GM19351 (cell line): ENCODE measurements around the gene MARCHF9.

Experiments used
- ATAC-seq: cut with Tn5 transposase; IDR thresholded peaks from one replicate; pipeline ENCODE4 v1.9.1; 2021; ENCODE audit warnings: mild to moderate bottlenecking, moderate library complexity; ENCODE audit not compliant: unreplicated experiment

MARCHF9 gene

DNA sequence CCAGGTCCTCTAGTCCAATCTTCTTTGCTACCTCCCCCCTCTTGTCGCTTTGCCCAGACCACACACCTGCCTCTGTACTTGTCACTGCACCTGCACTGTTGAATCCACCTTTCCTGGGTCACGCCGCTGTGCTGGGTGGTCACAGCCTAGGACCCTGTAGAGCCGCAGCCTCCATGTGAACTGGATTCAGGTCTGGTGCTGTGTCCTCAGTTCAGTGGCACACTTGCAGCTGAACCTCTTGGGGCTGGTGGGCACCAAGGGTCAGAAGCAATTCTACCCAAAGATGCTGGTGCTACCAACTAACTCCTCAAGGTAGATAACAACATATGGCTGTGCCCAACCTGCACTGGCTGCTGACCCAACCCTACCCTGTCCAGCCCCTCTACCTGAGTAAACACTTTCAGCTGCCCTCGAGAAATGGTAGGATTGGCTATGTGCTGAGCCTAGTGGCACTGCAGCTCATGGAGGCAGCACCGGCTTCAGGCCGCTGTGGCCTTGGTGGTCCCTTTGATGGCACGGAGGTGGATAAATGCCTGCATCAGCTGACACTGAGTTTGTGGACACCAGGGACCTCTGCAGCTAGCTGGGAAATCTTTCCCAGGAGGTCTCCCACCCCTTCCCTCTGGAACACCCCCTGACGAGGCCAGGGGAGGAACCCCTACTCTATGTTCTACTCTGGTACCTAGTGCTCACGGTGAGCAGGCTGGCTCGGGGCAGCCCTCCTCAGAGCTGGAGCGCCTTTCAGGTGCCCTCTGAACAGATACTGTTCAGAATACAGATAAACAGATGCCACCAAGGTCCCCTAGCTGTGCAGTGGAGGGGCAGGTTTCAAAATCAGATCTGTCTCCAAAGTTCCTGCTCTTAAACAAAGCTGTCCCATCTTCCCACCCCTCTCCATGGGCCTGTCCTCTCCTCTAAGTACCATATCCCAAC is 30.6 kb upstream of the MARCHF9 start:
- no peak for ATAC-seq

DNA sequence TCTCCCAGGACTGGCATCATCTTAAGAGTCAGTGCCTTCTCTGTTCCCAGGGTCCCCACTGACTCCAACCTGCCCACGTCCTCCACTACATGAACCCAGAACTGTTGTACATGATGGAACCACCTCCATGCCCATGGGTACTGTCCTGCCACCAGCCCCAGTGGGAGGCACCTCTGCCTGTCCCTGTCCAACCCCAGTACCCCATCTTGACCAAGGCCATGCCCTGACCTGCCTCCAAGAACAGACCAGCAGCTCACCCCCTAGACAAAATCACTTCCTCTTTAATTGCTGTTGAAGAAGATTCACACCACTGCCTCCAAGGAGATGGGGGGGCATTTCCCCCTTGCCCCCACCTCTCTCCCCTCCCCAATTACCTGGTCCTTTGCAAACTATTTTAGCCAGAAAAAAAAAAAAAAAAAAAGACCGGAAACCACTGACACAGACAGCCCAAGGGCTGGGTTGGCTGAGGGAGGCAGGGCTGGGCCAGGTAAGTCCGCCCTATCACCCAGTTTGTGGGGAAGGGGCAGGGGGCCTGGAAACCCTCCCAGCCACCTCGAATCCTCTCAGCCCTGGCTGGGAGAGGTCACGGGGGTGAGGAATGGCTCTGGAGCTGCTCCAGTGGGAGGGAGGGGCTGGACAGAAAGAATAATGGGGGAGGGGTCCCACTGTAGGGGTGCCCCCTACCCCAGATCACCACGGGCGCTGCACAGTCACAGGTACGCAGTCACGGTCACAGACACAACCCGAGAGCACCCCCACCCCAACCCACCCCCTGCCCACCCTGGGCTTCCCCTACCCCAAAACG is 29.8 kb upstream of the MARCHF9 start:
- no peak for ATAC-seq

DNA sequence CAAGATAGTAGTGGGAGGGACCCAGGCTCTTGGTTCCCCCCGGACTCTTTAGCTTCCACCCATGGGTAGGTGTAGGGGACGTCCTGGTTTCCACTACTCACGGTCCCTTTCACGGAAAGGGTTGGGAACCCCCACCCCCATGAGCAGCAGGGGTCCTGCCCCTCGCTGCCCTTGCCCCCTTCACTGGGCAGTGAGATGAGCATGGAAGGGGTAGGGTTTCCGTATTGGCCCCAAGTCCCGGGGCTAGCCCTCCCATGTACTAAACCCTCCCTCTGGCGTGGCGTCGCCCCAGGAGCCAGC is 29.1 kb upstream of the MARCHF9 start:
- ATAC-seq: no peak

DNA sequence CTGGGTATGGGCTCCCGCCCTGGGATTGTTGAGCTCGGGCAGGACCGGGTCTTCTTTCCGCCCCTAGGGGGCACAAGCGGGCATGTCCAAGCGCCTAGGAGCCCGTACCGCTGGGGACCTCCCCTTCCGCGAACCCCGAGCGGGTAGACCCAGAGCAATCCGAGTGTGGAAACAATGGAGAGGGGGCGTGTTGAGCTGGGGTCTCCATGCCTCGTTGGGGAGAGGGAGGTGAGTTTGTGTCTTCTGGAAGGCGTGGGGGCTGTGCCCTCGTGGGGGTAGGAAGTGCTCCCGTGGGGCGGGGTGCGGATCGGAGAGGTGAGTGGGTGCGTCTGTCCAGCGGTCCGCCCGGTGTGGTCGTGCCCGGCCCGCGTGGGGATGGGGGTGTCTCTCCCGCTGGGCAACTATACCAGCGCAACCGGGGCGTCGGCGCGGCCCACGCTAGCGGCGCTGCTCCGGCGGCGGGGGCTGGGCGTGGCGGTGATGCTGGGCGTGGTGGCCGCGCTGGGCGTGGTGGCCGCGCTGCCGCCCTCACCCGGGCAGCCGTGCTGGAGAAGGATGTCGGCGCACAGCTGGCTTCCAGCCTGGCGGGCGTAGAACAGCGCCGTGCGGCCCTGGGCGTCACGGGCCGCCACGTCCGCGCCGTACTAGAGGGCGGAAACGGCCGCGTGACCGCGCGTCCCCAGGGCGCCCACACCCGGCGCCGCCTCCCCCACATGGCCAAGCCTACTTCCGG is 28.6 kb upstream of the MARCHF9 start:
- no peak for ATAC-seq

DNA sequence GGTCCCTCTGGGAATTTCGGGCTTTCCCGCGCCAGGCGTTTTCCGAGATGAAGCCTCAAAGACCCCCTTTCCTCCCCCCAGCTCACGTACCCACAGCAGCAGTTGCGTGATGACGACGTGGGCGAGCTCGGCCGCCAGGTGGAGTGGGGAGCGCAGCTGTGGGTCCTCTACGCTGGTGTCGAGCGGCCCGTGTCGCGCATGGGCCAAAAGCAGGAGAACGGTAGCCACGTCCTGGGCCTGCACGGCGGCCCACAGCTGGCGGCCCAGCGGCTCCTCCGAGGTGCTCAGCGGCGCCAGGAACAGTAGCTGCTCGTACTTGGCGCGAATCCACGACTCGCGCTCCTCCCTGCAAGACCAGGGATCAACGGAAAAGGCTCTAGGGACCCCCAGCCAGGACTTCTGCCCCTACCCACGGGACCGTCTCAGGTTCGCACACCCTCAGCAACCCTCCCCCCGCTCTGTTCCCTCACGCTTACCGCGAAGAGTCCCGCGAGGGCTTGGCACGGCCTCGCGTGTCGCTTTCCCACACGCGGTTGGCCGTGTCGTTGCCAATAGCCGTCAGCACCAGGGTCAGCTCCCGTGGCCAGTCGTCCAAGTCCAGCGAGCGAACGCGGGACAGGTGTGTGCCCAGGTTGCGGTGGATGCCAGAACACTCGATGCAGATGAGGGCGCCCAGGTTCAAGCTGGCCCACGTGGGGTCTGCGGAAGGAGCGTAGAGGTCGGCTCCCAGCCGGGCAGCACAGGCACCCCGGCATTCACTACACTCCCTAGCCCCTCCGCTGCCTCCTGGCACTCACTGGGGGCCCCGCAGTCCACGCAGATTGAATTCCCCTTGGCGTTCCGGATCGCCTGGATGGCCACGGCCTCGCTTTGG is 27.8 kb upstream of the MARCHF9 start:
- ATAC-seq: no peak

DNA sequence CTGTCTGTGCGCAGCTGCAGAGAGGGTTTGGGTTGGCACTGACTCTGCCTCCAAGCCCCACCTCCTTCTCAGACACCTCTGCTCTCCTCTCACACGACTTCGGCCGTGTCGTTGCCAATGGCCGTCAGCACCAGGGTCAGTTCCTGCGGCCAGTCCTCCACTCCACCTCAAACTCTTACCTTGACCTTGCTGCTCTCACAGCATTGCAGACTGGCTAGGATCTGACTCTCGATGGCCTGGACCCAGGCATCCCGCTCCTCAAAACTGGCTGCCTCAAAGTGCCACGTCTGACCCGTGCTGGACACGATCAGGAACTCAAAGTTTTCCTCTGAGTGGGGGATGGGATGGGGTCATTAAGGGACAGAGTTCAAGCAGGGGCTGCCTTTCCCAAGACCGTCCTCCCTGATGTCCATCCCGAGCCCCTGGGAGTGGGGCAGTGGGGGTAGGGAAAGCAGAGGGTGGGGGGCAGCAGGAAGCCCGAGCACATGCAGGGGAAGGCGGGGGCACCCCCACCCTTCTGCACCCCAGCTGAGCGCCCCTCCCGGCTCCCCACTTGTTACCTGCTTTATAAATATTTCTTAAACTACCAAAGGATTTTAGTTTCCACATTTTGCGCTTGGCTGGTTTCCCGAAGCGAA is 27.0 kb upstream of the MARCHF9 start:
- no peak for ATAC-seq

DNA sequence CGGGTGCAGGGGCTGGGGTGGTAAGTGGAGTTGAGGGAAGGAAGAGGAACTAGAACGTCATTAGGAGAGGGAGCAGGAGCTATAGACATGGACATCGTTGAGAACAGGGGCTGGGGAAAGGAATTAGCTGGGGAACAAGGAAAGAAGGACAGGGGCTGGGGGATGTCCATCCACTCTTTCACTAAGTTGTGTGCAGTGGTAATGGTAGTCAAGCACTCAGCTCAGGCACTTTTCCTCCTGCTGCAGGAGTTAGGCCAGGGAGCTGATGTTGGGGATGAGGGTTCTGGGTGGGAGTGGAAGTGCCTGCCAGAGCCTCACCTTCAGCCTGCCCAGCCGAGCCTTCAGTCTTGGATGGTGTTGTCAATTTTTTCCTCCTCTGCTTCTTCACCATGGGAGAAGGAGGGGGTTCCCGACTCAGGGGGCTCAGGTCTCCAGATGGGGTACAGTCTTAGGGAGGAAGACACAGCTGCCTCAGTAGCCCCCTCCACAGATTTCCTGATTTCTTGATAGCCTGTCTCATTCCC is 25.5 kb upstream of the MARCHF9 start:
- no peak for ATAC-seq

DNA sequence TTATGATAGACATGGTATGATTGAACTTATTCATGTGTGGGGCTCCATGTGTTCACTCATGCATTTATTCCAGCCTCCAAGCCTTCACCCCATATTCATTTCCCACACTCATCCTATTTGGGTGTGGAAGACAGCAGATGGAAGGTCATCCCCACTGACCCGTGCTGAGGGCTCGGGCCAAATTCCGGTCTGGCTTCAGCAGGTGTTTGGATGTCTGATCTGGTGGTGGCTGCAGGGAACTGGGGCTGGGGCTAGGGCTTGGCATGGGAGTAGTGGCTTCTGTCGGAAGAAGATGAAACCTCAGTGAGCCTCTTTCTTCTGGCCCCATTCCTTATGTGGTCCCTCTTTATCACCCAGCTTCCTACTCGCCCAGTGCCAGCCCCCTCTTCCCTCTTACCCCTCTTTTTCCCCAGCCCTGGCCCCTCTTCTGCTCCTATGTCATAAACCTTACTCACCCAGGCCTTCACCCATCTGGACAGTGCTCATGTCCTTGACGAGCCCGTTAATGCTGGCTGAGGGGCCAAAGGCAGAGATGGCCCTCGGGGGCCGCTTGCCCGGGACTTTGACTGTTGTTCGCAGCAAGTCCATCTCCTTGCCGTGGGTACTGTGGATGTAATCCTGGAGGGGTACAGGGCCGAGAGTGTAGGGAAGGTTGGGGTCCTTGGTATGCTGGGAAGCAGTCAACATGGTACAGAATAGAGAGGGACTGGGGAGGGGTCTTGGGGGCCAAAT is 24.4 kb upstream of the MARCHF9 start:
- ATAC-seq: no peak

DNA sequence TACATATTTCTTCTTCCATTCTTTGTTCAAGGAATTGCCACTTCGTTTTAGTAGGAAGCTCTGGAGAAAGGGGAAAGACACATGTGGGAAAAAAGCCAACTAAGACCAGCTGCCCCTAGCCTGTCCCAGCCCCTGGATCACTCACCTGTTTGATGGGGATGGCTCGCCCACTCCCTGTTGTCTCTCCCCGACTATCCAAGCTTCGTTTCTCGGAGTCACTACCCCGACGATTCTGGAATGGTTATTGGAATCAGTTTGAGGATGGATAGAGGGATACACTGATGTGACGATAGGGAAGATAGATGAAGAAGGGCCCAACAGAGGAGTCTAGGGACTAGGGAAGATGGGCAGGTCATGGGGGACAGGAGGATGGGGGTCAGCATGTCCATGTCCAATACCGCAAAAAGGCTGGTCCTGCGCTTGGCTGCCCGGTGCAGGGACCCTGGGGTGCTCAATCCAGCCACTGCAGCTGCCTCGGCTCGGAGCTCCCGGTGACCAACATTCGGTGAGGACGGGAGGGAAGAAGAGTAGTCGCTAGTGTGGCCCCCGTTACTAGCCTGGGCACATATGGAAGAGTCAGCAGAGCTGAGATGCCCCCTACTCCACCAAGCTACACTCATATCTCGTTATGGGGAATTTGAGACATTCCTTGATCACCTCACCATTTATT is 23.4 kb upstream of the MARCHF9 start:
- no peak for ATAC-seq

DNA sequence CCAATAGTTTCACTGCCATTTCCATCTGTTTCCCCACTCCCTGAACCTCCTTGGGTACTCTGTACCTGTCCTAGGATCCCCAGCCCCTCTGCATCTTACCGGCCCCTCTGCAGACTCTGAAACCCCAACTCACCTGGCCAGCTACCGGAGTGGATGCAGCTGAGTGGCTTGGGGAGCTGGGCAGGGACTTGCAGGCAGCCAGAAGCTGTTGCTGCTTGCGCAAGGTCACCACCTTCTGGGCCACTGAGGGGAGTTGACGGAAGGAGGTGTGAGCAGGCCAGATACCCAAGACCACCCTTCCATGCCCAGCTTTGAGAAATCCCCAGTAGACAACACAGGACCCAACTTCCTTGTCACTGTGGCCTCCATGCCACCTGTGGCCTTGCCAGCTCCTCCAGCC is 22.6 kb upstream of the MARCHF9 start:
- no peak for ATAC-seq

DNA sequence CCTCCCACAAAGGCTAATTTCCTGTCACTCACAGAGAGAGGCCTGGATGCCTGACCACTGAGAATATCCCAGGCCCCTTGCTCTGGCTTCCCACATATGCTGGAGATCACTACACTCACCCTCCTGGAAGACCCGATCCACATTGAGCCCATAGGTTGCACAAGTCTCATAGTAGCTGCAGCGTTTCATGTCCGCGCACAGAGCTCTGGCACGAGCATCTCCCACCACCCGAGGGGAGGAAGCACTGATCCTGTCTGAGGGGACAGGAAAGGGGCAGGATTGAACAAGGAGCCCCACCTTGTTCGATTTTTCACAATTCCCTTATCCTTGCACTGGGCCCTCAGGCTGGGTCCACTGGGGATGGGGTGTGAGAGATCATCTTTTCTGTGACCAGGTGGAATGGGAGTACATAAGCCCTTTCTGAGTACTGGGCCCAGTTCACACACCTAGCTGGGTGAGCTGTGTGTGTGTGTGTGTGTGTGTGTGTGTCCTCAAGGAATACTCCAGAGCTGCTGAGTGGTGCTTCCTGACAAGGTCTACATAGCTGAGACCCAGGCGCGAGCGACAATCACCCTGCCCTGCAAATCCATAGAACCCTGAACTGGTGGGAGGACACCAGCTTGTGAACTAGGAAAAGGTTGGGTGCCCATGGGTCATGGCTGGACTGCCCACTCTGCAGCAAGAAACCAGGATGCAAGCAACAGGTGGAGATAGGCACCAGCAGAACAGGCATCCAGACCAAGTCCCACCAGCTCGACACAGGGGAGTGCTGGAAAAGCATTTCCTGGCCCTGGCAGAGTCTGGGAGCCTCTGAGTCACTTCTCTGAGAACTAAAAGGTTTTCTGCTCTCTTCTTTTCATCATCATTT is 21.9 kb upstream of the MARCHF9 start:
- ATAC-seq: no peak

DNA sequence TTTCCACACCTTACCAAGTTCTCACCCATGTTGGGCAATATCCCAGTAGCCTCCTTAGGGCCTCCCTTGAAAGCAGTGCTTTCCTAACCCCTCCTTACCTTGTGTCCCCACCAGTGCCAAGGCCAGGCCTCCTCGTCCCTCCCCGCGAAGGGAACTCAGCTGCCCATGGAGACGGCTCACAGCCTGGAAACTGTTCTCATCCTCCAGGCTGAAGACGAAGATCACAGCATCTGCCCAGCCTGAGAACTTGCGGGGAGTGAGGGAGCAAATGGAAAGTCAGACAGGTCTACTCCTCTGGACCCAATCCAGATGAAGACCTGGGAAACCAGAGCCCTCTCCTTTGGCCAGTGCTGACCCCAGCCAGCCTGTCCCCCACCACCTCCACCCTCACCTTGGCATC is 21.0 kb upstream of the MARCHF9 start:
- ATAC-seq: no peak

DNA sequence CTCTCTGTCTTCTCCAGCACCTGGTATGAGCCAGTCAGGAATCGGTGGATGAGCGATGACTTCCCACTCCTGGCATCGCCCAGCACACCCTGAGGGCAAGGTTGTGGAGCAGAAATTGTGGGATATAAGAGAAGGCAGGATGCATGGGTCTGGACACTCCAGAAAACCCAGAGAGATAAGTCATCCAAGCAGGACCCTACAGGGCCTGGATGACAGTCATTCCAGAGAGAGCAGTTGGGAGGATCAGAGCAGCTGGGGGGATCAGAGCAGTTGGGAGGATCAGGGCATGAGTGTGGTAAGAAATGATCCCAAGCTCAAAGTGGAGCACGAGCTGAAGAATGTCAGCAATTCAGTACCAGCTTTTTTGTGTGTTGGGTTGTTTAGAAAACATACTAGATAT is 20.3 kb upstream of the MARCHF9 start:
- no peak for ATAC-seq

DNA sequence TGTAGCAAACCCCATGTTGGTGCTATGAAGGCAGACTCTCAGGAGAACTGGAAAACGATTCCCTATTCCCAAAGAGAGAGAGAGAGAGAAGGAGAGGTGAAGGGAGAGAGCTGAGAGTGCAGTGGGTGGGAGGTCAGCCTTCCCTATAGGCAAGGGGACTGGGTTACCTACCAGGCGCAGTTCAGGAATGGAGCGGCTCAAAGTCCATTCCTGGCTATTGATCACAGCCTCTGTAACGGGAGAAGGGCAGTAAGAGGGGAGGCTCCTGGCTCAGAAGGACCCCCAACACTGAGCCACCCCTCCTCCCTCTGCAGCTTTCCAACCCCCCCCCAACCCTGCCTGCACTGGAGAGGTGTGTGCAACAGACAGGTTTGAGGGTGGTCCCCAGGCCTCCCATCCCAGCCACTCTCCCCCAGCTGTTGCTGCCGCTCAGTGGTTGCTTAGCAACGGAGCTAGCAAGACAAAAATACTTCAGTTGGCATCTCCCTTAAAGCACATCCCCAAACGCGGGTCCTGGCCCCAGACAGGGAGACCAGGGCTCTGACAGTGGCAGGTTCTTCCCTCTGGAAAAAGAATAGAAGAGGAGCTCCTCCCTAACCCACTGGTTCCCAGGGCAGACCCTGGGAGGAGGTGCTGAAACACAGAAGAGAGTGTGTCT is 19.6 kb upstream of the MARCHF9 start:
- no peak for ATAC-seq

DNA sequence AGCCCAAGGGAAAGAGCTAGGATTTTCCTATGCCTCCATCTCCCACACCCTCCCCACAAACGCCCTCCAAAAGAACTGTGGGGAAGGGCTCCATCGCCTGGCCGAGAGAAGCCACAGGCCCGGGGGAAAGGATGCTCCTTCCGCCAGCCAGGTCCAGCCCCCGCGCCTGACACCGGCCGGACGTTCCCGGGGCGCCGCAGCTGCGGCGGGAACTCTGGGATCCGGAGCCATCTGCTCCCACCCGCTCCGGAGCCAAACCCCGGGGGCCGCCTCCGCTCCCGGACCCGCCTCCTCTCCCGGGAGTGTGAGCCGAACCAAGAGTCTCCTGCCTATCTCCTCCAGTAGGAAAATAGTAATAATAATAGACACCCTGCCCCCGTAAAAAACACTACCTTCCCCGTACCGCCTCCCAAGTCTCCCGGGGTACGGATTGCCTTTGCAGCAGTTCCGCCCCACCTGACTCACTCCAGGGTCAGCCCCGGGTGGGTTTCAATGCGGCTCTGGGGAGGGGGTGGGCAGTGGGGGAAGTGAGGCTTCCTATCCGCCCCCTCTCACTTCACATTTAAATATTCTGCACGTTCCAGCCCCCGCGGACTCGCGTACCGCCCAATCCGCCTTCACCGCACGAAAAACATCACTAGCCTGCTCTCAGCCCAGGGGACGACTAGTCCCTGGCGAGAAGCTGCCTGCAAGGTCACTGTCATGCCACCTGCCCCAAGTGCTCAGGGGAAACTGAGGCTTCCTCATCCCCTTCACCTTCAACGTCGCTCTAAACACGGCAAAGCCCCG is 18.8 kb upstream of the MARCHF9 start:
- no peak for ATAC-seq

DNA sequence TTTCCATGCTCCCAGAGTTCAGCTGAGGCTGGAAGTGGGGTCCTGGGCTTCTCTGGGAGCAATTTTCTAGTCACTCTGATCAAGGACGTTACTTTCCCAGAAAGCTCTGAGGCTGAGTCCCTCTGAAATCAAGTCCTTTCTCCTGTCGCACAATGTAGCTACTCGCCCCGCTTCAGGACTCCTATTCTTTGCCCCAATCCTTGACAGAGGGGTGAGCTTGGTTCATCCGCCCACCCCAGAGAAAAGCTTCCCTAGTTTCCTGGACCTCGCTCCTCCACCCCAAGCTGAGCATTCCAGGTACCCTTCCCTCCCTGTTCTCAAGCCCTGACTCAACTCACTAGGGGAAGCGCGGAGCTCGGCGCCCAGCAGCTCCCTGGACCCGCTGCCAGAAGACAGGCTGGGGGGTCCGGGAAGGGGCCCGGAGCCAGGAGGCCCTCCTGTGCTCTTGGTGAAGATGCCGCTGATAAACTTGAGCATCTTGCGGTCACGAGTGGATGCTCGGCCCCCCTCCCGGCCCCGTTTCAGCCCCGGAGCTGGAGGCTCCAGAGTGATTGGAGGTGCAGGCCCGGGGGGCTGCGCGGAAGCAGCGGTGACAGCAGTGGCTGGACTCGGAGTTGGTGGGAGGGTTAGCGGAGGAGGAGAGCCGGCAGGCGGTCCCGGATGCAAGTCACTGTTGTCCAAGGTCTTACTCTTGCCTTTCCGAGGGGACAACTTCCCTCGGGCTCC is 18.0 kb upstream of the MARCHF9 start:
- no peak for ATAC-seq
